Cortex of kidney (tissue), 1 donor: ENCODE measurements around the gene FAM3A.
"Not testable (repeated sequence)": the region's sequence is repeated elsewhere in the genome, so short reads cannot be mapped to it uniquely, and the experiment has no call there.

Experiments
- DNase-seq: peaks from one replicate; lab custom pipeline; 2025; lab: John Stamatoyannopoulos, UW

The FAM3A gene, protein sequence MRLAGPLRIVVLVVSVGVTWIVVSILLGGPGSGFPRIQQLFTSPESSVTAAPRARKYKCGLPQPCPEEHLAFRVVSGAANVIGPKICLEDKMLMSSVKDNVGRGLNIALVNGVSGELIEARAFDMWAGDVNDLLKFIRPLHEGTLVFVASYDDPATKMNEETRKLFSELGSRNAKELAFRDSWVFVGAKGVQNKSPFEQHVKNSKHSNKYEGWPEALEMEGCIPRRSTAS

DNA sequence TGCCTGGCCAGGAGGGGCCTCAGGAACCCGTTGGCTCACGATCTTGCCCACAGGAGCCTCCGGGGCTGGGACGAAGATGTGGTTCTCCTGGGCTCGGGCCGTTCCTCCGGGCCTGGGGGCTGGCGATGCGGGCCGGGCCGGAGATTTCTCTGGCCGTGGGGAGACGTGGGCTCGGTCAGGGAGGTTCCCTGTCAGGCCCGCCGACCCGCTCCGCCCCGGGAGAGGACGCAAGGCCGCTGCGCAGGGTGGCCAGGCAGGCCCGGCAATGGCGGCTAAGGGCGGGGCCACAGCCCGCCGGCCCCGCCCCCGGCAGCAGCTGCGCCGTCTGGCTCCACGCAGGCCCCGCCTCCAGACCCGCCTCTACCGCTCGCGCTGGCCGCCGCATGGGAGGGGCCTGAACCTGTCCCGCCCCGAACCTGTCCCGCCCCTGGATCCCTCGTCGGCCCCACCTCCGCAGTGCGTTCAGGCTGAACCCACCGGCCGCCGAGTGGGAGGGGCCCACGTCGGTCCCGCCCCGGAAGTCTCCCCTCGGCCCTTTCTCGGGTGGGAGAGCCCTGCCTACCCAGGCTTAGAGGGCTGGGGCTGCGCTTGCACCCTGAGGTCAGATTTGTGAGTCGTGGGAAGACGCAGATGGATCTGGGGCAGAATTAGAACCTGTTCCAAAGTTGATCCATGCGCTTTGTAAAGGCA, at the start of gene FAM3A:
Gene FAM3A, minus strand, starts transcription at position 267 of the 690 bp plus-strand sequence. CDS start 460 bp downstream, outside the sequence.
- no peak for DNase-seq

DNA sequence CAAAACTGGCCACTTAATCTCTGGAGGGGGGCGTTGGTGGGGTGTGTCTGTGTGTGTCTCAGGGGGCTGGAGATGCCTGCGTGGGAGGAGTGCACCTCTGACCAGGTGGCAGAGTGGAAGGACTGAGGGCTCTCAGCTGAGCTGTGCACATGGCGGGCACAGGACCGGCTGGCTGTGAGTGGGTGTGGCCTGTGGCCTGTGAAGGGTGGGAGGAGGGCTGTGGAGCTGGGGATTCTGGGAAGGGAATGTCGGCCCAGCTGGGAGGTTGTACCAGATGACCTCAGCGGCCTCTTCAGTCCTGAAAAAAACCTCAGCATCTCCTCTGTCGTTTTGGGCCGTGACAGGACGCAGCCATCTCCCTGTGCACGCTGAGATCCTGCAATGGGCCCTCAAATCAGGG, 46.3 kb upstream of the FAM3A start:
- not testable (repeated sequence) for DNase-seq

DNA sequence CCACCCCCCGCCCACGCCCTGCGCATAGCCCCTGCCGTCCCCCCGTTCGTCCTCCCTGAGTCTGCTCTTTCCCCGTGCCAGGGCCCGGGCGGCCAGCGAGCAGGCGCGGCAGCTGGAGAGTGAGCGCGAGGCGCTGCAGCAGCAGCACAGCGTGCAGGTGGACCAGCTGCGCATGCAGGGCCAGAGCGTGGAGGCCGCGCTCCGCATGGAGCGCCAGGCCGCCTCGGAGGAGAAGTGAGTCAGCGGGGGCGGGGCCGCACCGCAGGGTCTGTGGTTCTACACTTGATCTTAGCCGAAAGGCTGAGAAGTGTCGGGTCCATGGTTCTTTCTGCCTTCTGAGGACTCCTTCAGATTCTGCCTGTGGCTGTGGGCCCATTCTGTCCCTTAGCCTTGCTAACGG, 44.3 kb upstream of the FAM3A start:
- not testable (repeated sequence) for DNase-seq

DNA sequence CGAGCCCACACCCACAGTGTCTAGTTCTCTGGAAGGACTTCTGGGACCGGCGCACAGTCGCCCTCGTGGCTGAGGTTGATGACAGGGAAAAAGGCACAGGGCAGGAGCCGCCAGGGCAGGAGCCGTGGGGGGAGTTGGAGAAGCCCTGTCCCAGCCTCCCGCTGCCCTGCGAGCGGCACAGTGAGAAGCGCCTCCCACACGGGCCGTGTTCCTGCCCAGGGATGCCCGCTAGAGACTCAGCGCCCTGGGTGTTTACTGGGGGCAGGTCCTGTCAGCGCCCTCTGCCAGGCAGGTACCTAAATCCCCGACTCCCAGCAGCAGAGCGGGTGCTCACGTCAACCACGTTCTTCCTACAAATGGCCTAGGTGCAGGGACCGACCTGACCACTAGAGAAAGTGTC, 42.9 kb upstream of the FAM3A start:
- DNase-seq = not testable (repeated sequence)

DNA sequence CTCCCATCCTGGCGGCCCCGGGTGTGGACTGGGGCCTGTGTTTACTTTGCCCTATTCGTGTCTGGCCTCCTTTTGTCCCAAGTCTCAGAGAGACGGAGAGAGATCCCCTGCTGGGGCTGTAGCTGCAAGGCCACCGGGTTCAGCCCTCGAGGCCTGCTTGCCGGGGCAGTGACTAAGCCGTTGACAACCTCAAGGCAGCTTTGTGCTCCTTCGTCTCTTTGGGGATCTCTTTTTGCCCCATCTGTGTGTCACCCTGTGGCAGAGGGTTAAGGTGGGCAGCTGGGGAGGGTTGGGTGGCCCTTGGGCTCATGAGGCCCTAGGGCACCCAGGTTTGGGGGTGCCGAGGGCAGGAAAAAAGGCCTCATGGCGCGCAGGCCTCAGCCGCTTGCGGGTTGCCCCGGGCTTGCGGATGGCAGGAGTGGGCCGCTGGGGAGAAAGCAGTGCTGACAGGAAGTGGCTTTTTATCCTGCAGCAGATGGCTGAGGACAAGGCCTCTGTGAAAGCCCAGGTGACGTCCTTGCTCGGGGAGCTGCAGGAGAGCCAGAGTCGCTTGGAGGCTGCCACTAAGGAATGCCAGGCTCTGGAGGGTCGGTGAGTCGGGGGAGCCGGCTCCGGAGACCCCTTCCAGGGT, 42.1 kb upstream of the FAM3A start:
- DNase-seq = not testable (repeated sequence)

DNA sequence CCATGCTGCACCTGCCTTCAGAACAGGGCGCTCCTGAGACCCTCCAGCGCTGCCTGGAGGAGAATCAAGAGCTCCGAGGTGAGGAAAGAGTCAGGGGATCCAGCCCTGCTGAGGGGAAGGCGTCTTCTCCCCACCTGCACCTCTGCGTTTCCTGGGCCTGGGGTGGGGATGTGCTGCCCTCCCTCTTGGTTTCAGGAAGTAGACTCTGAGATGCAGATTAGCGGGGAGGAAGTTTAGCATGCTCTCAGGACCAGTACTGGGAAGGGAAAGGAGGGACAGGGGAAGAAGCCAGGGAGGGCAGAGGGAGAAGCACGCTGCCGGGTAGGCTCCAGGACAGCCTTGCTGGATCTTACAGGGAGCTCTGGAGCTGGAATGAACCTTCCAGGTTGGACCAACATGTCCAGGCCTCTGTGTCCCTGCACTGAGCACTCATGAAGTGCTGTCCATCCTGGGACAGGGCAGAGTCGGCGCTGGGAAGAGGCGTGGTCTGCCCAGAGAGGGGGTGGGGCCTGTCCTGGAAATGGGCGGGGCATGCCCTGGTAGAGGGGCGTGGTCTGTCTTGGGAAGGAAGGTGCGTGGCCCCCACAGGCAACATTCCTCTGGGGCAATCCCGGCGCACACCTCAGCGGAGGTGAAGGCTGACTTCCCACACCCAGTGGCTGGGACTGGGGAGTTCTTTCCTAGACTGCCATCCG, 36.2 kb upstream of the FAM3A start:
- not testable (repeated sequence) for DNase-seq

DNA sequence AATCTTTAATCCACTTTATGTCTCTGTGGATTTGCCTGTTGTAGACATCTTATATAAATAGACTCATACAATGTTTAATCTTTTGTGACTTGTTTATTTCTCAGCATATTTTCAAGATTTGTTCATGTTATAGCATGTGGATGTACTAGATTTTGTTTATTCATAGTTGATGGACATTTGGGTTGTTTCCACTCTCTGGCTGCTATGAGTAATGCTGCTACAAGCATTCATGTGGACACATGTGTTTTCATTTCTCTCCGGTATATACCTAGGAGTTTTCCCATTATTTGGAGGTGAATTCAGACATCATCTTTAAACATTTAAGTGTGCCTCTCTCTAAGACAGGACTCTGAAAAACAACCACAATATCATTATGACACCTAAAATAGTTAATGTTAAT, 33.7 kb upstream of the FAM3A start:
- no peak for DNase-seq

DNA sequence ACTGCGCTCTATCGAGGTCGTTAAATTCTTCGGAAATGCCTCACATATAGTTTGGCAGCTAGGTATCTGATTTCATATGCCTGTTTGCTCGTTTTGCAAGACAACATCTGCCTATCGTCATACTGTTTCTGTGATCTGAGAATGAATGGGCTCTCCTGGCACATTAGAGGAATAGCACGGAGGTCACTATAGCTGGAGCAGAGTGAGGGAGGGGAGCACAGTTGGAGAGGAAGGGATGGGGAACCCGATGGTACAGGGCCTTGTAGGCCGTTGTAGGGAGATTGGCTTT, 31.9 kb upstream of the FAM3A start:
- DNase-seq = no peak

DNA sequence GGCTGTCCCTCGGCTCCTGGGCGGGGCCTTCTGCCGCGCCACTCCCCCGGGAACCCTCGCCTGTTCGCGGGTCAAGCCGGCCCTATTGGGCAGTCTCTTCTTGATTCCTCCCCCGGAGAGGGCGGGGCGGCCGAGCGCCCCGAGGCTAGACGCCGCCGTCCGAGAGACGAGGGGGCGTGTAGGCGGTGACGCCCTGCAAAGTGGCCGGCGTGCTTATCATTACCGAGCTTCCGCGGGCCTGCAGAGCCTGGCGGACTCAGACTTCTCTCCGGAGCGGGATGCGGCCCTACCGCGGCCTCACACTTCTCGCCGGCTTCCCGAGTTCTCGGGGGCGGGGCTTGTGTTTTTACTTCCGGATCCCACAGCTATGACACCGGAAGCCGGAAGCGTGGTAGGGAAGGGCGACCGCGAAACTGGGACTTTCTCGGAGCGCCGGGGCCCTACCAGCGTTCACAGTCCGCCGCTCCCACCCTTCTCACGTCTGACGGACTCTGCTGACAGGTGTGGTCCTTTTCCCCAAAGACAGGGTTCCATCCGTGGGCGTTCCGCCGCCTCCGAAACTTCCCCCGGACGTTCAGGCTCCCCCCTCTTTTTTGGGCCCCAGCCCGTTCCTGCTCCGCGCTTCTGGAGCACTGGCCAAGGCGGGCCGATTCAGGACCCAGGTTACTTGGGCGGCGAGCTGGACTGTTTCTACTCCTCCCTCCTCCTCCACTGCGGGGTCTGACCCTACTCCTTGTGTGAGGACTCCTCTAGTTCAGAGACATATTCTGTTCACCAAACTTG, 31.4 kb upstream of the FAM3A start, which contains the start of gene IKBKG:
Gene IKBKG, plus strand, starts transcription at position 376 of the 783 bp plus-strand sequence. CDS start 4,383 bp downstream, outside the sequence.
- DNase-seq = peak; percentile 31

DNA sequence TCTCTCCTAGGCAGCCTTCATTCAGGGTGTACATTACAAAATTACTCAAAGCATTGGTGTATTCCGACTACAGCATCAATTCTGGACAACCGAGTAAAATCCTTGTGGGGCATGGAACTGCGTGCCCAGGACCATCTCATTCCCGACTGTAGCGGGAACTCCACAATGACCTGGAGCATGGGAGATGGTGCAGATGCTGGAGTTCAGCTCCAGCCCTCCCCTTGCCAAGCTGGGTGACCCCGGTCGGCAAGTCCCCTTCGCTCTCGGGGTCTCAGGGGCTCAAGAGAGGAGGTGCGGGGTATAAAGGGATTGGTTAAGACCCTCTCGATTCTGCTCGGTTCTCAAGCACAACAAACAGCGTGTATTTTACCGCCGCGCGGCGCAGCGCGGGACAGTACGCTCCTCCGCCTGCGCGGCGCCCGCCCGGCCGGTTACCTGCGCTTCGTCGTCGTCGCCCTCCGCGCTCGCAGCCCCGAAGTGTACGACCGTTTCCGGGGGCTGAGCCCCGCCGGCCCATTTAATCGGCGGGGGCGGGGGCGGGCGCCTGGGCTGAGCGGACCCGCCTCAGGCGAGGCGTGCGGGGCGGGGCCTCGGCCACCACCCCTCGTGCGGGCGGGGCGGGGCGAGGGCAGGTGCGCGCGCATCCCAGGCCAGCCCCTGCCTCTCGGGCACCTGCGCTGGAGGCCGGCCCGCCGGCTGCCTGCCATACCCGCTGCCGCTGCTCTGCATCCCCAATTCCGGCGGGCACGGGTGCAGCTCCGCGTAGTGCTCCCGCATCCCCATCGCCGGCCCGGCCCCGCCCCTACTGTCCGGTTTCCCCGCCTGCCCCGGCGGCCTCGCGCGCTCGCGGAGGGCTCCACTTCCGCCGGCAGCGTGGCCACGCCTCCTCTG, 30.6 kb upstream of the FAM3A start, which contains the start of gene G6PD:
Gene G6PD, minus strand, starts transcription at position 493 of the 891 bp plus-strand sequence. CDS start 691 bp downstream, outside the sequence.
- no peak for DNase-seq

DNA sequence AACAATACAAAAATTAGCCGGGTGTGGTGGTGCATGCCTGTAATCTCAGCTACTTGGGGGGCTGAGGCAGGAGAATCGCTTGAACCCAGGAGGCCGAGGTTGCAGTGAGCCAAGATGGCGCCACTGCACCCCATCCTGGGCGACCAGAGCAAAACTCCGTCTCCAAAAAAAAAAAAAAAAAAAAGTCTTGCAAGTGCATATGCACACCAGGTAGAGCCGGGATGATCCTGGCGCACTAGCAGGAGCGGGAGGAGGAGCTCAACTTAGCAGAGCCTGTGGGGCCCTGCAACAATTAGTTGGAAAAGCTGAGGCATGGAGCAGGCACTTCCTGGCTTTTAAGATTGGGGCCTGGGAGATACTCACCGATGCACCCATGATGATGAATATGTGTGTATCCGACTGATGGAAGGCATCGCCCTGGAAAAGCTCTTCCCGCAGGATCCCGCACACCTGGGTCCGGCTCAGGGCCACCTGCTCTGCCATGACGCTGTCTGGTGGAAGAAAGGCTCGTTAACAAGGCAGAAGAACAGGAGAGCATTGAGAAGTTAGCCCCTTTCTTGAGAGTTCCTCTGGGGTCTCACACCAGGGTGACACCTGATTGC, 29.7 kb upstream of the FAM3A start:
- DNase-seq = no peak

DNA sequence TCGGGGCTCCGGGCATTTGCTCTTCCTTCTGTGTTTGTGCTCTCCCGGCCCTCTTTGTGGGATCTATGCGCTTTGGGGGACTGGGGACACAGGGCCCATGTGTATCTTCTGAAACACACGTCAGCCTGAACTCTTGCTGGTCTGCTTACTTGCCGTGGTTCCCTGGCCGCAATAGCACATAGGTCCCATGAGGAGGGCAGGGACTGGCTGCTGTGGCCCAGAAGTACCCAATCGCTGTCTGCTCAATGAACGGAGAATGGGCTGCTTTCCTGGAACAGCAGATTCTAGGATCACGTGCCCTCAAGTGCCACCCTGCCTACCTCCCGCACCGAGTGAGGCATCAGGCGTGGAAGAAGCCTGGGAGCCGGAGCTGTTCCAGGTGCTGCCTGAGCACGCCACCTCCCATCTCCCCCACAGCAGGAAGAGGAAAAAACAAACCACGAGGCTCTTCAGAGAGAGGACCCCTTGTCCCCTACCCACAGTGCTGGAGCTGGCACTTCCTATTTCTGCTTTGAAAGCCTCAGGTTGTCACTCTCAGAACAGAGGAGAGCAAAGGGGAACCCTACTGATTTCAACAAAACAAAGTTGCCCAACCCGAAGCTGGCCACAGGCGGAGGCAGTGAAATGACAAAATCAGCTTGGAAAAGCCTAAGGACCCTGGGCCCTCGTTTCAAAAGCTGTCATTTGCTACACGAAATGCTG, 26.8 kb upstream of the FAM3A start:
- no peak for DNase-seq

DNA sequence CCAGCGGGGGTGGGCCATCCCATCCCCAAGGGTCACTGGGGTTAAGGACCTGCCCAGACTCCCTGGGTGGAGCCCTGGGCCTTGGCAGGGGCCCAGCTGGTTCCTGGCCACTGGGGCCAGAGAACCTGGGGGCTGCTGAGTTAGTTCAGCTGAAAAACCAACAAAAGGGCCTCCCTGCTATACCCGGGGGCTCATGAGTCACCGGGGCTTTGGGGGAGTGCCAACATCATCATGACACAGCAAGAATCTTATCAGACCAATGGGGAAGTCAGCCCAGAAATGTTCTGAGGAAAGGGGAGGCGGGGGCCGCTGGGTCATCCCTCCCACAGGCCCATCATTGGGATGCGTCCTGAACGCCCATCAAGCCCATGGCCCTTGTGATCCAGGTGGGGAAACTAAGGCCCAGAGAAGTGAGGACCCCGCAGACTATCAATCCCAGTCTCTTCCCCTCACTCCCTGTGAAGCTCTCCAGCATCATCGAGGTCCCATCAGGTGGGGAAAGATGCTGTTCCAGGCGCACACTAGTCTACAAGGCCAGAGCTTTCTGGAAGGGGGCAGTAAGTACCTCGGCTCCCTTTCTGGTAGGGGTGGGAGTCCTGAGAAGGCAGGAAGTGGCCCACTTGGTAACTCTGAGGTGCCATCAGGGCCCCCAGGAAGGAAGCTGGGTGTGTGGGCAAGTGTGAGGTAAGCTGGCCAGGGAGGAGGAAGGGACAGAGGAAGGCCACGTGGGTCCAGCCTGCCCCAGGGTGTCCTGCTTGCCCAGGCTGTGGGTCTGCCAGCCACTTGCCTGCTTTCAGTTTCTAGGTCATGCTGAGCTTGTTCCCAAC, 26.1 kb upstream of the FAM3A start:
- no peak for DNase-seq

DNA sequence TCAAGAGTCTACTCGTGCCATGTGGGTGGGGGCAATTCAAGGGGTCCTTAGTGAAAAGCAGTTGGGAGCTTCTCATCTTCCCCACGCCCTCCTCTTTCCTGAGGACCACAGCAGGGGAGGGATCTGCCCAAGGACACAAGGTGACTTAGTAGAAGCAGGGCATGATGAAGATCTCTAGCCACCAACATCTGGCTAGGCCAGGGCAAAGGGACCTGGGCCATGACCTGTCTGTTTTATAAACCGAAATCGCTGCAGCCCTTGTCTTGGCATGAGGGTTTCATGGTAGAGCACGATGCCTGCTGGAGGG, 25.5 kb upstream of the FAM3A start:
- DNase-seq = no peak

DNA sequence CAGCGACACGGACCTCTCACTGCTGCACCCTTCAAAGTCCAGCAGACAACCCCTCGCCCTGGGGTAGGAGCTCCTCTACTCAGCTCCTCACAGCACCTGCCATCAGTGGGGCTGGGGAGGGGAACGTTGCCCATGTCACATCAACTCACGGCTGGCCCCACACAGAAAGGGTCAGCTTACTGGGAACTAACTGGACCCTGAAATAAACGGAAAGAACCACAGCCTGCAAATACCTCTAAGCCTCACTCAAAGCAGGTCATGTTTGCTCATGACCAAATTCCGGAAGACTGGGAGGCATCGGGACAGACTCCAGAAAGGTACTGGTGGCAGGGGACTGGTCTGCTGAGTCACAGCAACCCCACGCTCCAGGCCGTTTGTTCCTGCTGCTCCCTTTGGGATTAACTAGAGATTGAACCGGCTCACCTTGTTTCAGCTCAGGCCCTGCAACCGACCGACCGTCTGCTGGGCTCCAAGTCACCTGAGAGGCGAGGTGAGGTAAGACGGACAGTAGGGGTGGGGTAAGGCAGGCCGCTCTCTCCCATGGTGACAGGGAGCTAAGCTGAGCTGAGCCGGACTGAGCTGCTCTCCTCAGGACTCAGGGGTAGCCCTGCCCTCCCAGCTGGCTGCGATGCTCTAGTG, 25.0 kb upstream of the FAM3A start:
- DNase-seq = no peak

DNA sequence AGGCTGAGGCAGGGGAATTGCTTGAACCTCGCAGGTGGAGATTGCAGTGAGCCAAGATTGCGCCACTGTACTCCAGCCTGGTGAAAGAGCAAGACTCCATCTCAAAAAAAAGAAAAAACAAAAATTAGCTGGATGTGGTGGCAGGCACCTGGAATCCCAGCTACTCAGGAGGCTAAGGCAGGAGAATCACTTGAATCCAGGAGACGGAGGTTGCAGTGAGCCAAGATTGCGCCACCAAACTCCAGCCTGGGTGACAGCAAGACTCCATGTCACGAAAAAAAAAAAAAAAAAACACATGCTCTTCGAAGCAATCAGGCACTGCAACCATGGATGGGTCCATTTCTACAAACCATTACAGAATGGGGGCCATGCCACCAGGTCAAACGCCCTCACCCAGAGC, 24.3 kb upstream of the FAM3A start:
- DNase-seq = not testable (repeated sequence)

DNA sequence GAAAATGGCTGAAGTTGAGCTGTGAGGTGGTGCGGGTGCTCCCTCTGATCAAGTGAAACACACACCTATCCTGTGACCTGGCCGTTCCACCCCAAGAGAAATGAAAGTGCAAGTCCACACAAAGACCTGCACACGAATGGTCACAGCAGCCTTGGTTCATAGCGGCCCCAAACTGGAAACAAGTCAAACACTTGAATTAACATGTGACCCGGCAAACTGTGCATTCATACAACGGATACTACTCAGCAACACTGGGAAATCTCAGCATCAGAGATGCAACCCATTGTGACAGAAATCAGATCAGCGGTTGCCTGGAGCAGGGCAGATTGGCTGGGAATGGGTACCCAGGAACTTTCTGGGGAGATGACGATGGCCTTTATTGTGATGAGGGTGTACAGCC, 23.0 kb upstream of the FAM3A start:
- no peak for DNase-seq

DNA sequence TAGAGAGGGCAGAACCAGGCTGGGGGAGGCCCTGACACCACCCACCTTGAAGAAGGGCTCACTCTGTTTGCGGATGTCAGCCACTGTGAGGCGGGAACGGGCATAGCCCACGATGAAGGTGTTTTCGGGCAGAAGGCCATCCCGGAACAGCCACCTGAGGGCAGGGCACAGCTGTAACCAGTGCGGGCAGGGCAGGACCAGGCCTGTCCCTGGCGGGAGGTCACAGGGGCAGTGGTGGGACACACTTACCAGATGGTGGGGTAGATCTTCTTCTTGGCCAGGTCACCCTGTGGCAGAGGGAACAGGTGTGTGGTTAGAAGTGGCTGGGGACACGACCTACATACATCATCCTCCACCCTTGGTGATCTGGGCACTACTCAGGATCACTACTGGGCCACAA, 19.9 kb upstream of the FAM3A start:
- DNase-seq = no peak
